ENCODE measurements around the gene GNS. TPM values are rescaled to one million over a fixed set of nuclear protein-coding genes. Genes with fewer than 3 reads are reported as not detected.
"Not testable (repeated sequence)": the region's sequence is repeated elsewhere in the genome, so short reads cannot be mapped to it uniquely, and the experiment has no call there.

GNS gene
- total and polyA plus RNA-seq, 8 donors: 7.1 to 66.0 (median 26.0) TPM

DNA sequence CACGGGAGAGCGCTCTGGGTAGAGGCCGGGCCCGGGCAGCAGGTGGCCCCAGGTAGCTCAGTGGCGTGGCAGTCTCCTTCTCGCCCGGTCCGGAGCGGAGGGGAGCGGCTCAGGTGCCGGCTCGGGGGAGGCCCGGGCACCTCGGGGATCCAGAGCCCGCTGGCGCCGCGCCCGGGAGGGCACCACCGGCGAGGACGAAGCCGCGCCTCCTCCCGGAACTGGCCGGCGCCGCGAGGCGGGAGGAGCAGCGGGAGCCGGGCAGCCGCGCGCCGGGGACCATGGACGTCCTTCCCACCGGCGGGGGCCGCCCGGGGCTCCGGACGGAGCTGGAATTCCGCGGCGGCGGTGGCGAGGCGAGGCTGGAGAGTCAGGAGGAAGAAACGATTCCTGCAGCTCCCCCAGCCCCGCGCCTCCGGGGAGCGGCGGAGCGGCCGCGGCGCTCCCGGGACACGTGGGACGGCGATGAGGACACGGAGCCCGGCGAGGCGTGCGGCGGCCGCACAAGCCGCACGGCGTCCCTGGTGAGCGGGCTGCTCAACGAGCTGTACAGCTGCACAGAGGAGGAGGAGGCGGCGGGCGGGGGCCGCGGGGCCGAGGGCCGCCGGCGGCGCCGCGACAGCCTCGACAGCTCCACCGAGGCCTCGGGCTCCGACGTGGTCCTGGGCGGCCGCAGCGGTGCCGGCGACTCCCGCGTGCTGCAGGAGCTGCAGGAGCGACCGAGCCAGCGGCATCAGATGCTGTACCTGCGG lies 21.5 kb upstream of the GNS start:
- FAIRE-seq: no peak

DNA sequence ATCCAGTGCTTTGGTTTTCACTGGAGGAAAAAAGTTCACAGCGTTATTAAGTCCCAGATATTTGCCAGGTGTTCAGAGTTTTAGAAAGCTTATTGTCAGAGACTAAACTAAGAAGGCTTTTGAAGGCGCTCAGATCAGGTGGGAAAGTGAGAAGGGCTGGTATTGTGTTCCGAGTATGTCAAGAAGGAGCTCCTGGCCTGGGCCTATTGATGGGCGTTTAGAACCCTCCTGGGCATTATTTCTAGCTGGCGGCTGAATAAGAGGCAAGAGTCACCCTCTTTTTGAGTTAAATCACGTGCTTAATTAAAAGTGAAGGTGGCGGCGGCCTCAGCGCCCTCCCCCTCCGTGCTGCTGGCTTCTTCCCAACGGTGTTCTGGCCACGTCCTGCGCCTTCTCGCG lies 20.9 kb upstream of the GNS start:
- Histone ChIP-seq H3K9me3 (no peaks in the 10 kb centered on the region), H3K27me3 (no peaks in the 10 kb centered on the region), H3K36me3 (no peaks in the 10 kb centered on the region), H3K4me3 (peak overlapping the region; percentile 63 to 92 (median 82)), H3K27ac (peak overlapping the region; percentile 91 to 94 (median 92)), H3K4me1 (peaks cover 0 to 21% (median 8%) of the 10 kb centered on the region in 3 donors)
- TF ChIP-seq, protein P1, sequence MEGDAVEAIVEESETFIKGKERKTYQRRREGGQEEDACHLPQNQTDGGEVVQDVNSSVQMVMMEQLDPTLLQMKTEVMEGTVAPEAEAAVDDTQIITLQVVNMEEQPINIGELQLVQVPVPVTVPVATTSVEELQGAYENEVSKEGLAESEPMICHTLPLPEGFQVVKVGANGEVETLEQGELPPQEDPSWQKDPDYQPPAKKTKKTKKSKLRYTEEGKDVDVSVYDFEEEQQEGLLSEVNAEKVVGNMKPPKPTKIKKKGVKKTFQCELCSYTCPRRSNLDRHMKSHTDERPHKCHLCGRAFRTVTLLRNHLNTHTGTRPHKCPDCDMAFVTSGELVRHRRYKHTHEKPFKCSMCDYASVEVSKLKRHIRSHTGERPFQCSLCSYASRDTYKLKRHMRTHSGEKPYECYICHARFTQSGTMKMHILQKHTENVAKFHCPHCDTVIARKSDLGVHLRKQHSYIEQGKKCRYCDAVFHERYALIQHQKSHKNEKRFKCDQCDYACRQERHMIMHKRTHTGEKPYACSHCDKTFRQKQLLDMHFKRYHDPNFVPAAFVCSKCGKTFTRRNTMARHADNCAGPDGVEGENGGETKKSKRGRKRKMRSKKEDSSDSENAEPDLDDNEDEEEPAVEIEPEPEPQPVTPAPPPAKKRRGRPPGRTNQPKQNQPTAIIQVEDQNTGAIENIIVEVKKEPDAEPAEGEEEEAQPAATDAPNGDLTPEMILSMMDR (IDR thresholded peaks at IDR 0.05): no peak
- no peak for FAIRE-seq
- ATAC-seq: no peak
- intact Hi-C loops (cut with DNase I): no loop called here
- DNase-seq: no peak
- 3% methylated on average over 15 of the region's 15 CpGs for WGBS, 2 donors

More for the DNA sequence above, 21.5 kb upstream of the GNS start:
- TF ChIP-seq, protein P1 (IDR thresholded peaks at IDR 0.05): no peak
- Histone ChIP-seq H3K9me3 (no peaks in the 10 kb centered on the region), H3K27me3 (no peaks in the 10 kb centered on the region), H3K27ac (peak overlapping the region; percentile 91 to 94 (median 92)), H3K36me3 (no peaks in the 10 kb centered on the region), H3K4me3 (peak overlapping the region; percentile 63 to 92 (median 82)), H3K4me1 (peaks cover 0 to 21% (median 8%) of the 10 kb centered on the region in 3 donors)
- intact Hi-C loops (cut with DNase I): no loop called here
- ATAC-seq: peak; percentile 80 to 87 (median 86)
- DNase-seq: peak; percentile 85 to 94 (median 90)
- 0% methylated on average over 75 to 103 of the region's 103 CpGs for WGBS, 2 donors

DNA sequence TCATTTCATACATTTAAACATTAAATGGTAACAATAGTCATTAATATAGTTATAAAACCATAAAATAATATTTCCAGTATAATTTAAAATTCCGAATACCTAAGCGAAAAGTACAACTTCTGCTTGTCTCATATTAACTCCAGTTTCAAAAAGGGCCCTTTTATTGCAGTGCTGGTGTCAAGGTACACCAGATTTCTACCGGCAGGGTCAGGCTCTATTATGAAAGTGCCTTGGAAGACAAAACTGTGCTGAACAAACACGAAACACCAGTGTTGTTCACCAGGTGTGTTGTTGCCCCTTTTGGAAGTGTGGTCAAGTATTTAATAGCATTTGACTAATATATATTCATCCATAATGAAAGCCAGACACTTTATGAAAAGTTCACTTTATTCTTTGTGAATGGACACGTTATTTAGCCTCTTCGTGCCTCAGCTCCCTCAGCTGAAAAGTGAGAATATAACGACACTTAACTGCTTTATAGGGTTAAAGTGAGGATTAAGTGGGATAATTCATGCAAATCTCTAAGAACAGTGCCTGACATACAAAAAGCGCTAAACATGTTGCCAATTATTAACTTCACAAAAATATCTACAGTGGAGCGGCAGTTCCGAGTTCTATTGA lies 20.3 kb upstream of the GNS start:
- no peak for FAIRE-seq
- H3K27ac ChIP-seq: peak overlapping the region in 2 of 4 donors; percentile 94
- TF ChIP-seq, protein P1 (IDR thresholded peaks at IDR 0.05): no peak
- peak in 2 of 4 donors; percentile 12 to 15 for ATAC-seq
- H3K4me1 ChIP-seq: peaks cover 0 to 21% (median 8%) of the 10 kb centered on the region in 3 donors
- 18 to 21% methylated on average over 10 of the region's 10 CpGs for WGBS, 2 donors
- intact Hi-C loops (cut with DNase I): no loop called here
- no peaks in the 10 kb centered on the region for H3K36me3 ChIP-seq
- H3K4me3 ChIP-seq: peak overlapping the region in 2 of 4 donors; percentile 82 to 92
- DNase-seq: no peak
- no peaks in the 10 kb centered on the region for H3K9me3 ChIP-seq
- no peaks in the 10 kb centered on the region for H3K27me3 ChIP-seq

DNA sequence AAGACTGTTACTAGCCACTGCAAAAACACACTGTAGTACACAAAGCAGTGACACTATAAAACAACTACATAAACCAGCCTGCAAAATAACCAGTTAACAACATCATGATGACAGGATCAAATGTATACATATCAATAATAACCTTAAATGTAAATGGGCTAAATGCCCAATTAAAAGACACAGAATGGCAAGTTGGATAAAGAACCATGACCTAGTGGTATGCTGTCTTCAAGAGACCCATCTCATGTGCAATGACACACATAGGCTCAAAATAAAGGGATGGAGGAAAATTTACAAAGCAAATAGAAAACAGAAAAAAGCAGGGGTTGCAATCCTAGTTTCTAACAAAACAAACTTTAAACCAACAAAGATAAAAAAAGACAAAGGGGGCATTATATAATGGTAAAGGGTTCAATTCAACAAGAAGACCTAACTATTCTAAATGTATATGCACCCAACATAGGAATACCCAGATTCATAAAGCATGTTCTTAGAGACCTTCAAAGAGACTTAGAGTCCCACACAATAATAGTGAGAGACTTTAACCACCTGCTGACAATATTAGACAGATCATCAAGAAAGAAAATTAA lies 16.0 kb upstream of the GNS start:
- H3K9me3 ChIP-seq; DNase-seq; FAIRE-seq; H3K4me3 ChIP-seq; H3K27me3 ChIP-seq; intact Hi-C loops (cut with DNase I); ATAC-seq; H3K36me3 ChIP-seq; H3K27ac ChIP-seq: not testable (repeated sequence)
- H3K4me1 ChIP-seq: peaks cover 0 to 12% (median 0%) of the 10 kb centered on the region in 3 donors

DNA sequence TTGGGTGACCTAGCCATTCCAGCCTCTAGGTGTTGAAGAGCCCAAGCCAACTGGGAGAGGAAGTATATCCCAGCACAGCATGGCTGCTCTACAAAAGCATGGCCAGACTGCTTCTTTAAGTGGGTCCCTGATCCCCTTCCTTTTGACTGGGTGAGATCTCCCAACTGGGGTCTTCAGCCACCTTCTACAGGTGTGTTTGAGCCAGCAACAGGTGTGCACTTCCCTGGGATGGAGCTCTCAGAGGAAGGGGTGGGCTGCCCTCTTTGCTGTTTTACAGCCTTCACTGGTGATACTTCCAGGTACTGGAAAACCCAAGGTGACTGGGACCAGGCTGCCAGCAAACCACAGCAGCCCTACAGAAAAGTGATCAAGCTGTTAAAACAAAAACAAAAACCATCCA lies 14.2 kb upstream of the GNS start:
- TF ChIP-seq, protein P1 (IDR thresholded peaks at IDR 0.05): no peak
- FAIRE-seq: no peak
- intact Hi-C loops (cut with DNase I): no loop called here

More for the DNA sequence above, 14.2 kb upstream of the GNS start:
- H3K9me3 ChIP-seq: no peaks in the 10 kb centered on the region
- H3K4me3 ChIP-seq: no peak overlapping the region
- H3K36me3 ChIP-seq: no peaks in the 10 kb centered on the region
- H3K27me3 ChIP-seq: no peaks in the 10 kb centered on the region
- no peaks in the 10 kb centered on the region for H3K4me1 ChIP-seq
- DNase-seq (no peak), ATAC-seq (no peak)
- no peak overlapping the region for H3K27ac ChIP-seq

Data from pancreas (tissue), 10 donors.